ENCODE measurements around the gene TBC1D12.
A peak's percentile ranks its signal among the peaks of the same experiment; 100 is the strongest.
"Not testable (repeated sequence)": the region's sequence is repeated elsewhere in the genome, so short reads cannot be mapped to it uniquely, and the experiment has no call there.

TBC1D12 gene

GRCh38 chr10:94461503-94461902 is 59.2 kb downstream of the TBC1D12 start:
- no peak for DNase-seq

GRCh38 chr10:94462130-94462529 is 59.8 kb downstream of the TBC1D12 start:
- no peak for DNase-seq

GRCh38 chr10:94465684-94466083 is 63.3 kb downstream of the TBC1D12 start:
- DNase-seq: no peak

GRCh38 chr10:94481410-94481809 is 79.1 kb downstream of the TBC1D12 start:
- no peak for DNase-seq

- no peak for DNase-seq
Observed at GRCh38 chr10:94483970-94484369, 81.6 kb downstream of the TBC1D12 start.

GRCh38 chr10:94485094-94485493 is 82.8 kb downstream of the TBC1D12 start:
- no peak for DNase-seq

GRCh38 chr10:94487575-94487974 is 85.2 kb downstream of the TBC1D12 start:
- no peak for DNase-seq

GRCh38 chr10:94489107-94489506 is 86.8 kb downstream of the TBC1D12 start:
- DNase-seq: no peak

- DNase-seq: no peak
Observed at GRCh38 chr10:94489976-94490788, 87.8 kb downstream of the TBC1D12 start.

GRCh38 chr10:94490789-94491039 is 88.4 kb downstream of the TBC1D12 start:
- no peak for DNase-seq

GRCh38 chr10:94493463-94493862 is 91.1 kb downstream of the TBC1D12 start:
- no peak for DNase-seq

GRCh38 chr10:94496010-94496409 is 93.7 kb downstream of the TBC1D12 start:
- DNase-seq: no peak

- DNase-seq: no peak
Observed at GRCh38 chr10:94496646-94497045, 94.3 kb downstream of the TBC1D12 start.

GRCh38 chr10:94500063-94500462 is 97.7 kb downstream of the TBC1D12 start:
- DNase-seq: no peak

GRCh38 chr10:94521276-94522250 is 119.2 kb downstream of the TBC1D12 start:
- DNase-seq: no peak

GRCh38 chr10:94524146-94524545 is 121.8 kb downstream of the TBC1D12 start:
- no peak for DNase-seq

GRCh38 chr10:94524711-94525110 is 122.4 kb downstream of the TBC1D12 start:
- no peak for DNase-seq

- DNase-seq: not testable (repeated sequence)
Observed at GRCh38 chr10:94531550-94531949, 129.2 kb downstream of the TBC1D12 start.

- DNase-seq: no peak
Observed at GRCh38 chr10:94533027-94533426, 130.7 kb downstream of the TBC1D12 start.

- DNase-seq: not testable (repeated sequence)
Observed at GRCh38 chr10:94542282-94542681, 139.9 kb downstream of the TBC1D12 start.

GRCh38 chr10:94545391-94546048 is 143.2 kb downstream of the TBC1D12 start, which contains the start of gene HELLS:
HELLS (plus strand) TSS chr10:94545788; CDS start chr10:94545922, 134 bp downstream.
- DNase-seq: peak; percentile 75

GRCh38 chr10:94546049-94546900 is 143.9 kb downstream of the TBC1D12 start:
- DNase-seq: peak; percentile 20

GRCh38 chr10:94546901-94547185 is 144.5 kb downstream of the TBC1D12 start:
- no peak for DNase-seq

Data from activated T-cell treated with anti-CD3 and anti-CD28 coated beads, Interleukin-2, amount 50 U/mL, for 1 hour (primary cell).